Sigmoid colon (tissue), 7 donors: ENCODE measurements around the gene HTRA3. TPM values are rescaled to one million over a fixed set of nuclear protein-coding genes. Genes with fewer than 3 reads are reported as not detected.

Experiments used
- DNase-seq: peaks from one replicate; pipeline ENCODE4 v3.0.0-alpha.2; 2019
- H3K27ac ChIP-seq, 4 donors: fragments of 200-600 bp; sonication (generic); one replicate each; pipeline ENCODE4 v1.5.1; 2016 to 2019; ENCODE audit warnings: mild to moderate bottlenecking in 1 of 4
- H3K27me3 ChIP-seq, 3 donors: fragments of 200-600 bp; sonication (generic); one replicate each; pipeline ENCODE4 v1.5.1; 2019; ENCODE audit warnings: mild to moderate bottlenecking in 1 of 3
- H3K36me3 ChIP-seq, 4 donors: fragments of 200-600 bp; sonication (generic); one replicate each; pipeline ENCODE4 v1.5.1; 2016 to 2019
- H3K4me1 ChIP-seq, 4 donors: fragments of 200-600 bp; sonication (generic); one replicate each; pipeline ENCODE4 v1.5.1; 2017 to 2019
- H3K4me3 ChIP-seq, 4 donors: fragments of 200-600 bp; sonication (generic); one replicate each; pipeline ENCODE4 v1.5.1; 2017 to 2019; ENCODE audit warnings: mild to moderate bottlenecking in 2 of 4, moderate library complexity in 1 of 4
- H3K9me3 ChIP-seq, 4 donors: fragments of 200-600 bp in 3 of 4; sonication (generic) in 3 of 4; one replicate each; pipeline versions ENCODE4 v1.5.1 to v1.6.1; 2013 to 2019
- CTCF ChIP-seq, 4 experiments: fragments of 450-650 bp in 3 of 4; fragments of 200-600 bp in 1 of 4; IDR thresholded peaks; one replicate each; pipeline ENCODE4 v1.5.1; 2016 to 2019; ENCODE audit warnings: antibody characterized with exemption in 4 of 4, mild to moderate bottlenecking in 3 of 4, moderate library complexity in 2 of 4
- EP300 ChIP-seq, 4 donors: sonication (generic); formaldehyde crosslinking; IDR thresholded peaks; one replicate each; pipeline ENCODE4 v1.6.1; 2017; ENCODE audit warnings: antibody characterized with exemption in 4 of 4
- POLR2A ChIP-seq, 2 donors: fragments of 450-650 bp; IDR thresholded peaks; one replicate each; pipeline ENCODE4 v1.6.1; 2016; ENCODE audit warnings: antibody characterized with exemption in 2 of 2, mild to moderate bottlenecking in 2 of 2, moderate library complexity in 2 of 2
- POLR2AphosphoS5 ChIP-seq, 4 donors: sonication (generic); formaldehyde crosslinking; IDR thresholded peaks; one replicate each; pipeline ENCODE4 v1.6.1; 2017; ENCODE audit warnings: antibody characterized with exemption in 4 of 4
- WGBS, 2 donors: extraction: QIAGEN DNeasy Blood & Tissue Kit; methylation state at CpG; one replicate each; pipeline ENCODE4 v1.1.7; 2013; 5-methylcytosine and 5-hydroxymethylcytosine counted together
- intact Hi-C: fragments of 100-400 bp; cut with DNase I; formaldehyde crosslinking; loops from one replicate; pipeline ENCODE4 v1.15.1; 2023
- polyA plus RNA-seq, 3 donors: library from polyadenylated mRNA; stranded (reverse); fragments of 200-250 nt; gene quantifications; one replicate each; pipeline ENCODE4 v1.2.3, GENCODE V29; 2013
- total RNA-seq, 4 donors: library from RNA; depleted of rRNA; stranded (reverse); fragments of >200 nt; gene quantifications; one replicate each; pipeline ENCODE4 v1.1.0, GENCODE V29; 2016
- donor health status: healthy with polysubstance abuse.
- donor health status: Bipolar disorder and iron deficiency.
- donor health status: healthy.

The HTRA3 gene
- total and polyA plus RNA-seq, 7 donors = 1.2 to 49.6 (median 14.5) TPM

GRCh38 chr4:8281519-8282133 lies 12.1 kb downstream of the HTRA3 start:
- Histone ChIP-seq H3K9me3 (no peaks in the 10 kb centered on the region), H3K36me3 (no peaks in the 10 kb centered on the region), H3K27ac (peak overlapping the region; percentile 23 to 72 (median 60)), H3K4me3 (no peak overlapping the region), H3K27me3 (no peaks in the 10 kb centered on the region), H3K4me1 (peaks cover 0 to 64% (median 59%) of the 10 kb centered on the region in 4 donors)
- TF ChIP-seq EP300 (IDR thresholded peaks at IDR 0.05) (peak in 2 of 4 donors; percentile 21 to 95), POLR2AphosphoS5 (IDR thresholded peaks at IDR 0.05) (peak; percentile 41 to 90 (median 56)), POLR2A (IDR thresholded peaks at IDR 0.05) (no peak)
- peak; percentile 93 for DNase-seq
- intact Hi-C loops = no loop called here
- 69 to 72% methylated on average over 19 of the region's 19 CpGs for WGBS, 2 donors

- DNase-seq = peak; percentile 57
- WGBS, 2 donors = 82 to 86% methylated on average over 14 of the region's 14 CpGs
- Histone ChIP-seq H3K4me1 (peaks cover 0 to 61% (median 55%) of the 10 kb centered on the region in 4 donors), H3K36me3 (no peaks in the 10 kb centered on the region), H3K27me3 (no peaks in the 10 kb centered on the region), H3K27ac (peak overlapping the region; percentile 23 to 72 (median 60)), H3K9me3 (no peaks in the 10 kb centered on the region), H3K4me3 (no peak overlapping the region)
- TF ChIP-seq POLR2A (IDR thresholded peaks at IDR 0.05) (no peak), EP300 (IDR thresholded peaks at IDR 0.05) (no peak), CTCF (IDR thresholded peaks at IDR 0.05) (no peak)
- intact Hi-C loops = no loop called here
Measured at GRCh38 chr4:8282134-8282641, 12.6 kb downstream of the HTRA3 start.

- DNase-seq = peak; percentile 62
- Histone ChIP-seq H3K4me3 (no peak overlapping the region), H3K27ac (peak overlapping the region in 2 of 4 donors; percentile 63 to 72), H3K27me3 (no peaks in the 10 kb centered on the region), H3K4me1 (peaks cover 0 to 55% (median 49%) of the 10 kb centered on the region in 4 donors), H3K9me3 (no peaks in the 10 kb centered on the region), H3K36me3 (no peaks in the 10 kb centered on the region)
- intact Hi-C loops = no loop called here
- WGBS, 2 donors = 87 to 90% methylated on average over 14 of the region's 14 CpGs
- no peak for TF ChIP-seq POLR2A (IDR thresholded peaks at IDR 0.05)
- TF ChIP-seq EP300 (IDR thresholded peaks at IDR 0.05) = no peak
- TF ChIP-seq CTCF (IDR thresholded peaks at IDR 0.05) = no peak
- TF ChIP-seq POLR2AphosphoS5 (IDR thresholded peaks at IDR 0.05) = no peak
Measured at GRCh38 chr4:8282742-8283141, 13.2 kb downstream of the HTRA3 start.

GRCh38 chr4:8283161-8283560 lies 13.6 kb downstream of the HTRA3 start:
- H3K27ac ChIP-seq = no peak overlapping the region

More at GRCh38 chr4:8283161-8283560, 13.6 kb downstream of the HTRA3 start:
- no peaks in the 10 kb centered on the region for H3K9me3 ChIP-seq
- no peaks in the 10 kb centered on the region for H3K36me3 ChIP-seq
- WGBS, 2 donors = 55 to 77% methylated on average over 10 of the region's 10 CpGs
- peak; percentile 61 for DNase-seq
- no peak overlapping the region for H3K4me3 ChIP-seq
- no peak for TF ChIP-seq CTCF (IDR thresholded peaks at IDR 0.05)
- no peaks in the 10 kb centered on the region for H3K27me3 ChIP-seq
- intact Hi-C loops = no loop called here
- peaks cover 0 to 51% (median 45%) of the 10 kb centered on the region in 4 donors for H3K4me1 ChIP-seq
